HFFc6 (cell line): ENCODE measurements around the gene AZIN2. TPM values are rescaled to one million over a fixed set of nuclear protein-coding genes. Genes with fewer than 3 reads are reported as not detected.
A peak's percentile ranks its signal among the peaks of the same experiment; 100 is the strongest.

Experiments used
- DNase-seq: peaks from one replicate; pipeline ENCODE4 v3.0.0-alpha.2; 2018
- H3K27ac Mint-ChIP-seq: 2 replicates; pipeline ENCODE4 v1.8.0; 2020; ENCODE audit warnings: mild to moderate bottlenecking, mixed read lengths
- H3K27me3 Mint-ChIP-seq: 2 replicates; pipeline ENCODE4 v1.8.0; 2021; ENCODE audit warnings: mild to moderate bottlenecking, moderate library complexity, mixed read lengths; ENCODE audit not compliant: insufficient read depth
- H3K36me3 Mint-ChIP-seq: 2 replicates; pipeline ENCODE4 v1.8.0; 2021; ENCODE audit warnings: low read depth, mixed read lengths
- H3K4me1 Mint-ChIP-seq: 2 replicates; pipeline ENCODE4 v1.8.0; 2020; ENCODE audit warnings: low read depth, mixed read lengths
- H3K4me3 Mint-ChIP-seq: 2 replicates; pipeline ENCODE4 v1.8.0; 2020; ENCODE audit warnings: mild to moderate bottlenecking, moderate library complexity, mixed read lengths
- H3K9me3 Mint-ChIP-seq: 2 replicates; pipeline ENCODE4 v1.8.0; 2020; ENCODE audit warnings: mild to moderate bottlenecking, mixed read lengths
- long read RNA-seq: library from polyadenylated mRNA; unstranded; transcript quantifications from one replicate; pipeline ENCODE4 v2.0.0, GENCODE V29; 2019
- total RNA-seq, 6 experiments: library from RNA; stranded (reverse); fragmentation: NEBNext Ultra II Directional; extraction: Animal tissue kit (Norgen Biotek cat#: 25700); gene quantifications; 2 replicates in 1 of 6; 3 replicates in 5 of 6; pipeline ENCODE4 v1.2.3, GENCODE V29; 2021
- TF ChIP-seq, protein P1 (sequence below): fragments of 200-600 bp; sonication (generic); IDR thresholded peaks from 2 replicates; pipeline ENCODE4 v1.5.0; 2021; ENCODE audit warnings: antibody characterized with exemption, mild to moderate bottlenecking

Gene AZIN2
- total RNA-seq: 1 to 10 TPM; 2.4 to 3.7 (median 3.1) TPM
- long read RNA-seq, partial matches to known transcripts: 1 of 6 reads
- long read RNA-seq, other reads (novel, unspliced or antisense): 3 of 6 reads

DNA sequence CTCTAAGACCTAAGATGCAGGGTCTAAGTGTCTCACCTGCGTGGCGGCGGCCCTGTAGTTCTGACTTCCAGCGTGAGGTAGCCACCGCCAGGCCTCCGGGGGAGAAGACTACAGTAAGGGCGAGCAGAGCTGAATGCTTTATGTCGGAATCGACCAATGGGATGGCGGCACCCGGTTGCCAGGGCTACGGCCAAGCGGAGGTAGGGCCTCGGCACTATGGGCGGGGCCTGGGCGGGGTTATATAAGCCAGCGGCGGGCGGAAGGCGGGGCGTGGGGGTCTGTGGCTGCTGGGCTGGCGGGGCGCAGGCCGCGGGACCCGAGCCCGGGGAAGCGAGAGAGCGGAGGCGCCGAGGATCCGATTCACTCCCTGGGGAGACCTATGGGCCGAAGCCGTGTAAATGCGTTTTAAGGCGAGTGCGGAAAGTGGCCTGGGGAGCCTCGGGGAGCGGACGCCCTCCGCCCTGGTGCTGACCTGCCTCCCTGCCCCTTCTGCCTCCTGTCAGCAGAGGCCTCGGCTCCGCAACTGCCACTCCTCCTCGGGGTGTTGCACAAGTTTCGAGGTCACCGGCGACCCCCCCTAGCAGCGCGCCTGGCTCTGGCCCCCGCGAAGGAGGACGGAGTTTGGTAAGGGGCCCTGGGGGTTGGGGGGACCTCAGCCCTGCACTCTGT, at the start of gene AZIN2:
TSS of gene AZIN2 (plus strand) at position 269 of the 669 bp plus-strand sequence. CDS start 1,097 bp downstream, outside the sequence.
- Mint-ChIP-seq H3K9me3 (no peaks in the 10 kb centered on the region), H3K4me3 (peak within 1 kb of the TSS; percentile 89), H3K4me1 (peaks cover 25% of the 10 kb centered on the region), H3K27ac (peak within 1 kb of the TSS; percentile 47), H3K36me3 (no peaks in the 10 kb centered on the region), H3K27me3 (peaks cover 4% of the 10 kb centered on the region)
- TF ChIP-seq, protein P1, sequence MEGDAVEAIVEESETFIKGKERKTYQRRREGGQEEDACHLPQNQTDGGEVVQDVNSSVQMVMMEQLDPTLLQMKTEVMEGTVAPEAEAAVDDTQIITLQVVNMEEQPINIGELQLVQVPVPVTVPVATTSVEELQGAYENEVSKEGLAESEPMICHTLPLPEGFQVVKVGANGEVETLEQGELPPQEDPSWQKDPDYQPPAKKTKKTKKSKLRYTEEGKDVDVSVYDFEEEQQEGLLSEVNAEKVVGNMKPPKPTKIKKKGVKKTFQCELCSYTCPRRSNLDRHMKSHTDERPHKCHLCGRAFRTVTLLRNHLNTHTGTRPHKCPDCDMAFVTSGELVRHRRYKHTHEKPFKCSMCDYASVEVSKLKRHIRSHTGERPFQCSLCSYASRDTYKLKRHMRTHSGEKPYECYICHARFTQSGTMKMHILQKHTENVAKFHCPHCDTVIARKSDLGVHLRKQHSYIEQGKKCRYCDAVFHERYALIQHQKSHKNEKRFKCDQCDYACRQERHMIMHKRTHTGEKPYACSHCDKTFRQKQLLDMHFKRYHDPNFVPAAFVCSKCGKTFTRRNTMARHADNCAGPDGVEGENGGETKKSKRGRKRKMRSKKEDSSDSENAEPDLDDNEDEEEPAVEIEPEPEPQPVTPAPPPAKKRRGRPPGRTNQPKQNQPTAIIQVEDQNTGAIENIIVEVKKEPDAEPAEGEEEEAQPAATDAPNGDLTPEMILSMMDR: no peak
- DNase-seq: peak; percentile 90

DNA sequence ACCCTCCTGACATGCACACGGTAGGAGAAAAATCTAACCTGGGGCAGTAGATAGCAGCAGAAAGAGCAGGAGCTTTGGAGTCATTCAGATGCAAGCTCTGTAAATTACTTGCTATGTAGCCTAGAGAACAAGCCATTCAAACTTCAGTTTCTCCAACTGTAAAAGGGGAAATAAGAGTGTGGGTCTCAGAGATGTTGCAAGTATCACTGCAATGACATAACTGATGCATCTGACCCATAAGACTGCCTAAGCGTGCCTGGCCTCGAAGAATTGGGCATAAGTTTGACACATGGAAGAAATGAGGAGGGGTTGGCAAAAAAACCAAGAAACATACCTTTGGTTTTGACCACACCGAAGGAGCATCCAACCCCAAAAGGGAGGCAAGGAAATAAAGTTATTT, 49.4 kb upstream of the AZIN2 start:
- Mint-ChIP-seq H3K27ac (no peak overlapping the region; the same call in 1 of the 2 replicates), H3K4me1 (peaks cover 45% of the 10 kb centered on the region), H3K36me3 (peaks cover 35% of the 10 kb centered on the region), H3K27me3 (no peaks in the 10 kb centered on the region; the same call in 1 of the 2 replicates), H3K9me3 (no peaks in the 10 kb centered on the region), H3K4me3 (no peak overlapping the region)
- DNase-seq: no peak
- TF ChIP-seq, protein P1: no peak

DNA sequence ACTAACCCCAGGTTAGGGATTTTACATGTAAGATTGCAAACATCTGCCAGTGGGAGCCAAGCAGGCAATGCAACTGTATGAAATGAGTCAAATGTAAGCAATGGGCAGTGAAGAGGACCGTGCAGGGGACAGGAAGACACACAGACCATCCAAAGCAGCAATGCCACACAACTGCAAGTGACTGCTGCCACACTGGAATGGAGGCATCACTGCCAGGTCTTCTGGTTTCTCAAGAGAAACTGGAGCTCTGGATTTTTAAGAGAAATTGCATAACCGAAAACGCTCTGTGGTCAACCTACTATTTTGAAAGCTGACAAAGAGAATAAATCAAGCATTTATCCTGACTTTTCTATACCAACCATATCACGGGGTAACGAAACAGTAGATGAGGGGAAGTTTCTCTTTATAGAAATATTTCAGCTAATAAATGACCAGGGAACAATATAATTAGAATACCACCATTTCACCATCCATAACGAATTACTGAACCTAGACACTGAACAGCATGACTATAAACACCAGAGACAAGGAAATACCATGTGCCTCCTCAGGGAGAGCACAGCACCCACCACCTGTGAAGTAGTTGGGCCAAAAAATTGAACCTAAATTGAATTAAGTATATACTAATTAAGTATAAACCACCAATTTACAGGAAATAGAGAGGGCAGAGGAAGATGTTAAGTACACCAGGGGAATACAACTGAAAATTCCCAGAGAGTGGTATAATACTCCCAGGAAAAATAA, 48.7 kb upstream of the AZIN2 start:
- TF ChIP-seq, protein P1: no peak
- no peak overlapping the region for H3K27ac Mint-ChIP-seq
- no peaks in the 10 kb centered on the region for H3K9me3 Mint-ChIP-seq
- H3K4me1 Mint-ChIP-seq: peaks cover 50% of the 10 kb centered on the region
- H3K36me3 Mint-ChIP-seq: peaks cover 35% of the 10 kb centered on the region
- H3K4me3 Mint-ChIP-seq: no peak overlapping the region
- H3K27me3 Mint-ChIP-seq: no peaks in the 10 kb centered on the region; the same call in 1 of the 2 replicates
- DNase-seq: no peak

DNA sequence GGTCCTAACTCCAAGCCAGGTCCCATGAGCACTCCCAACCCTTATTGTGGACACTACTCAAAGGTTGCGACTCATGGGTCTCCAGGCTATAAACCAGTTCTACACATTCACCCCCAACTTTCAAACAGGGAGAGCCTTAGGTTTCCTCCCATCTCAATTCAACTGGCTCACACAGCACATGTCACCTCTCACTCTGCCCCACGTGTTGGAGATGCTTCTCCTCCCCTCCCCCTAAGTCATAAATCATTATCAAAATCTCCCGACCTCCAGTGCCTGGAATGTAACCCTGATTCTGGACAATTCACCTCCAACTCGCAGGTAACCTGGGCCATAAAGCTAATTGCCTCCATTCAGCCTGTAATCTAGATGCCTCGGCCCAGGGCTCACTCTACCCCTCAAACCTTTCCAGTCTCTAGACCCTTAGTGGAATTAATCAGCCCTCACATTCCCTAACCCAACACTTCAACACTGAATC, 44.9 kb upstream of the AZIN2 start:
- Mint-ChIP-seq H3K27me3 (peaks cover 1% of the 10 kb centered on the region), H3K9me3 (no peaks in the 10 kb centered on the region), H3K4me3 (peak overlapping the region; percentile 95), H3K27ac (peak overlapping the region; percentile 93), H3K36me3 (peaks cover 22% of the 10 kb centered on the region), H3K4me1 (peaks cover 48% of the 10 kb centered on the region)
- TF ChIP-seq, protein P1: no peak
- peak; percentile 44 for DNase-seq

DNA sequence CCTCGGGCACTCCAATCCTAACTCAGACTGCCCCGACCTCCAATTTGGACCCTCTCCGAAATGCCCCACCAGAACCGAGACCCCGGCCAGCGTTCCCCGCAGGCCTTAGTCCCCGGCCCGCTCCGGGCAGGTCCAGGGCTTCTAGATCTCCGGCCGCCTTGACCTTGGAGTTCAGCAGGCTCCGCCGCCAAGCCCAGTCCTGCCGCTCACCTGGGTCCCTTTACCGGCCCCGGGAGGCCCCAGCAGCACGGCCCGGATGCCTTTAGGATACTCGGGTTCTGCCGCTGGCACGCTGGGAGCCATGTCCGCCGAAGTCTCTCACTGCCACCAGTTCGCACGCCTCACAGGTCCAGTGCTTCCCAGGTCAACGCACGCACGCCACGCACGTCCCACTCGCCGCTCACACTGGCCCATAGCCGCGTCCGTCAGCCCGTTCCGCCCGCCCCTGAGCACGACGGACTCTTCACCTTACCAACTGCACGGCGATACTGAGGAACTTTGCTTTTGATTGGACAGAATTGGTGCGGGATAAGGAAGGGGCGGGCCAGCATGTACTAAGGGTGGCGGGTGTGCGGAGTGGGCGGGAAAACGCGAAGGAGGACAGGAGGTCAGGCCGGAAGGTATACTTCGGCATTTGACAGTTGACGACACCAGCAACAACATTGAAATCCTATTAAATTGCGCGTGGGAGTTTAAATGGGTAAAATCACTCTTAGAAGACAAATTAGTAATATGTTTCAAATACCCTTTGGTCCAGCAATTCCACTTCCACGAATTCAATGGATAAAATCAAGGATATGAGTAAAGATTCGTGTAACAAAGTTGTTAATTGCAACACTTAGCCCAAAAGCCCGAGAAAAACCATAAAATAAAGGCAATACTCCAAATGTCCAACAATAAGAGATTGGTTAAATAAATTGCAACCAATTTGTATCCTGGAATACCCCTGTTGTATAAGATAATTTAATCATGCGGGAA, 44.1 kb upstream of the AZIN2 start, which contains the start of gene AK2:
TSS of gene AK2 (minus strand) at position 358 of the 978 bp plus-strand sequence. CDS start at position 303, 55 bp downstream.
- Mint-ChIP-seq H3K27me3 (peaks cover 1% of the 10 kb centered on the region), H3K9me3 (no peaks in the 10 kb centered on the region), H3K36me3 (peaks cover 14% of the 10 kb centered on the region), H3K27ac (peak within 1 kb of the TSS; percentile 93), H3K4me3 (peak within 1 kb of the TSS; percentile 95), H3K4me1 (peaks cover 41% of the 10 kb centered on the region)
- TF ChIP-seq, protein P1: no peak
- DNase-seq: peak; percentile 97
